GM04504 (cell line): Measurements from ENCODE around the gene UBAP2L.
"Not testable (repeated sequence)": the region's sequence is repeated elsewhere in the genome, so short reads cannot be mapped to it uniquely, and the experiment has no call there.

ENCODE experiments used
- DNase-seq: peaks from one replicate; pipeline ENCODE4 v3.0.0-alpha.2; 2012; ENCODE audit warnings: low read depth

UBAP2L gene

GRCh38 chr1:154313066-154313356 is 92.3 kb downstream of the UBAP2L start:
- DNase-seq, result no peak

- DNase-seq, result not testable (repeated sequence)
Measured at GRCh38 chr1:154314226-154314625, 93.5 kb downstream of the UBAP2L start.

GRCh38 chr1:154316704-154317103 is 95.9 kb downstream of the UBAP2L start:
- DNase-seq, result no peak

GRCh38 chr1:154318386-154318785 is 97.6 kb downstream of the UBAP2L start:
- no peak for DNase-seq
